Lower leg skin (tissue), 4 donors: ENCODE measurements around the gene CAMP. TPM values are rescaled to one million over a fixed set of nuclear protein-coding genes. Genes with fewer than 3 reads are reported as not detected.
A peak's percentile ranks its signal among the peaks of the same experiment; 100 is the strongest.
"Not testable (repeated sequence)": the region's sequence is repeated elsewhere in the genome, so short reads cannot be mapped to it uniquely, and the experiment has no call there.

Experiments used
- DNase-seq, 2 donors: peaks; one replicate each; pipeline ENCODE4 v3.0.0-alpha.2; 2019; ENCODE audit warnings: low spot score in 2 of 2
- H3K4me3 ChIP-seq: fragments of 200-600 bp; sonication (generic); 2 replicates; pipeline ENCODE4 v1.5.1; 2017; ENCODE audit warnings: mild to moderate bottlenecking, low read depth; ENCODE audit not compliant: poor library complexity, severe bottlenecking
- CTCF ChIP-seq, 3 donors: fragments of 450-650 bp; IDR thresholded peaks; one replicate each; pipeline ENCODE4 v1.5.1; 2016; ENCODE audit warnings: antibody characterized with exemption in 3 of 3, mild to moderate bottlenecking in 3 of 3, moderate library complexity in 2 of 3
- POLR2A ChIP-seq, 2 donors: fragments of 450-650 bp; IDR thresholded peaks; one replicate each; pipeline ENCODE4 v1.6.1; 2016 to 2017; ENCODE audit warnings: antibody characterized with exemption in 2 of 2, mild to moderate bottlenecking in 1 of 2, moderate library complexity in 1 of 2
- WGBS, 2 donors: methylation state at CpG; one replicate each; pipeline ENCODE4 v1.1.5; 2018; 5-methylcytosine and 5-hydroxymethylcytosine counted together
- intact Hi-C: fragments of 100-400 bp; cut with DNase I; formaldehyde crosslinking; loops from one replicate; pipeline ENCODE4 v1.15.0; 2023; ENCODE audit warnings: low total_unique reads
- total RNA-seq, 4 donors: library from RNA; depleted of rRNA; stranded (reverse); fragments of >200 nt; gene quantifications; one replicate each; pipeline ENCODE4 v1.1.0, GENCODE V29; 2016

Gene CAMP
- total RNA-seq, 4 donors from 2014 or later, result 1.1 TPM; not detected in 3

- peak; percentile 67 to 89 for DNase-seq
- intact Hi-C loops, result no loop called here
- TF ChIP-seq CTCF (IDR thresholded peaks at IDR 0.05) (no peak), POLR2A (IDR thresholded peaks at IDR 0.05) (no peak)
- H3K4me3 ChIP-seq, result no peak overlapping the region
- 52 to 55% methylated on average over 13 of the region's 13 CpGs for WGBS, 2 donors
These were observed 45.2 kb downstream of the CAMP start for GRCh38 chr3:48268381-48268935.

- no peak overlapping the region for H3K4me3 ChIP-seq
- TF ChIP-seq CTCF (IDR thresholded peaks at IDR 0.05) (no peak), POLR2A (IDR thresholded peaks at IDR 0.05) (no peak)
- peak; percentile 28 to 83 for DNase-seq
- intact Hi-C loops, result no loop called here
- WGBS, 2 donors, result 47 to 57% methylated on average over 23 of the region's 23 CpGs
These were observed 45.8 kb downstream of the CAMP start for GRCh38 chr3:48268936-48269561.

GRCh38 chr3:48269592-48269991 is 46.3 kb downstream of the CAMP start:
- no peak overlapping the region for H3K4me3 ChIP-seq
- intact Hi-C loops, result no loop called here
- 69 to 71% methylated on average over 8 of the region's 8 CpGs for WGBS, 2 donors
- DNase-seq, result peak in 1 of 2 donors; percentile 74
- TF ChIP-seq POLR2A (IDR thresholded peaks at IDR 0.05) (no peak), CTCF (IDR thresholded peaks at IDR 0.05) (no peak)

GRCh38 chr3:48270306-48270705 is 47.0 kb downstream of the CAMP start:
- 72 to 78% methylated on average over 2 of the region's 2 CpGs for WGBS, 2 donors

GRCh38 chr3:48271223-48271622 is 47.9 kb downstream of the CAMP start:
- H3K4me3 ChIP-seq, DNase-seq: not testable (repeated sequence)
- intact Hi-C loops, result loop anchor here (10.0 kb wide), 1 partner anchor 284 kb away; the partner anchor contains the start of gene PFKFB4
- WGBS, 2 donors, result 95 to 96% methylated on average over 10 of the region's 10 CpGs

More at GRCh38 chr3:48270306-48270705, 47.0 kb downstream of the CAMP start:
- intact Hi-C loops, result loop anchor here (10.0 kb wide), 1 partner anchor 284 kb away; the partner anchor contains the start of gene PFKFB4
- H3K4me3 ChIP-seq, result no peak overlapping the region
- peak in 1 of 2 donors; percentile 29 for DNase-seq
- TF ChIP-seq POLR2A (IDR thresholded peaks at IDR 0.05) (no peak), CTCF (IDR thresholded peaks at IDR 0.05) (no peak)

GRCh38 chr3:48271763-48272498 is 48.6 kb downstream of the CAMP start:
- no peak overlapping the region for H3K4me3 ChIP-seq
- 94 to 95% methylated on average over 33 to 38 of the region's 38 CpGs for WGBS, 2 donors
- peak in 1 of 2 donors; percentile 81 for DNase-seq
- intact Hi-C loops, result loop anchor here (2.0 to 10.0 kb wide), 2 partner anchors 163 to 283 kb away; partner anchors contain the start of gene PFKFB4
- TF ChIP-seq CTCF (IDR thresholded peaks at IDR 0.05) (no peak), POLR2A (IDR thresholded peaks at IDR 0.05) (no peak)
